H9 (cell line): ENCODE data around the gene ENO1. TPM values are rescaled to one million over a fixed set of nuclear protein-coding genes. Genes with fewer than 3 reads are reported as not detected.

Source experiments
- DNase-seq: peaks from one replicate; pipeline ENCODE4 v3.0.0-alpha.2; 2017
- H2AFZ ChIP-seq: one replicate; pipeline ENCODE4 v1.6.1; 2013; ENCODE audit warnings: mild to moderate bottlenecking, low read length, control low read depth, moderate library complexity
- H2AK5ac ChIP-seq: 2 replicates; pipeline ENCODE4 v1.6.1; 2013; ENCODE audit warnings: low read length, control low read depth, mixed read lengths; ENCODE audit not compliant: insufficient read length
- H2BK120ac ChIP-seq: one replicate; pipeline ENCODE4 v1.6.1; 2013; ENCODE audit warnings: low read depth, mild to moderate bottlenecking, low read length, control low read depth, inconsistent platforms; ENCODE audit not compliant: poor library complexity, severe bottlenecking
- H2BK12ac ChIP-seq: 2 replicates; pipeline ENCODE4 v1.6.1; 2013; ENCODE audit warnings: low read length, control low read depth, mixed read lengths, low read depth; ENCODE audit not compliant: insufficient read length
- H2BK15ac ChIP-seq: 2 replicates; pipeline ENCODE4 v1.6.1; 2013; ENCODE audit warnings: low read depth, low read length, control low read depth
- H2BK20ac ChIP-seq: one replicate; pipeline ENCODE4 v1.6.1; 2013; ENCODE audit warnings: low read depth, mild to moderate bottlenecking, low read length, control low read depth, inconsistent platforms; ENCODE audit not compliant: poor library complexity, severe bottlenecking
- H2BK5ac ChIP-seq: 2 replicates; pipeline ENCODE4 v1.6.1; 2013; ENCODE audit warnings: low read length, control low read depth, mixed read lengths; ENCODE audit not compliant: insufficient read length
- H3K14ac ChIP-seq: 2 replicates; pipeline ENCODE4 v1.6.1; 2013; ENCODE audit warnings: low read length, control low read depth; ENCODE audit not compliant: insufficient read depth
- H3K18ac ChIP-seq: 2 replicates; pipeline ENCODE4 v1.6.1; 2013; ENCODE audit warnings: low read depth, mild to moderate bottlenecking, mixed read lengths, low read length, control low read depth; ENCODE audit not compliant: insufficient read length
- H3K23ac ChIP-seq: 2 replicates; pipeline ENCODE4 v1.6.1; 2013; ENCODE audit warnings: low read length, control low read depth, mixed read lengths, low read depth; ENCODE audit not compliant: insufficient read length
- H3K23me2 ChIP-seq: 2 replicates; pipeline ENCODE4 v1.6.1; 2013; ENCODE audit warnings: low read depth, mild to moderate bottlenecking, mixed read lengths, low read length, control low read depth; ENCODE audit not compliant: insufficient read length, poor library complexity, severe bottlenecking
- H3K27ac ChIP-seq: 2 replicates; pipeline ENCODE4 v1.5.1; 2013; ENCODE audit warnings: low read length, control low read depth, mixed read lengths, low read depth; ENCODE audit not compliant: insufficient read length
- H3K27me3 ChIP-seq: 2 replicates; pipeline ENCODE4 v1.6.1; 2013; ENCODE audit warnings: low read length, control low read depth, inconsistent platforms; ENCODE audit not compliant: insufficient read depth
- H3K4ac ChIP-seq: 2 replicates; pipeline ENCODE4 v1.6.1; 2013; ENCODE audit warnings: low read depth, mild to moderate bottlenecking, control low read depth, inconsistent platforms, low read length, moderate library complexity
- H3K4me1 ChIP-seq: 2 replicates; pipeline ENCODE4 v1.6.1; 2013; ENCODE audit warnings: low read length, control low read depth, inconsistent platforms; ENCODE audit not compliant: insufficient read depth
- H3K4me2 ChIP-seq: 2 replicates; pipeline ENCODE4 v1.6.1; 2013; ENCODE audit warnings: low read length, control low read depth, mixed read lengths; ENCODE audit not compliant: insufficient read length, insufficient read depth
- H3K56ac ChIP-seq: 2 replicates; pipeline ENCODE4 v1.6.1; 2013; ENCODE audit warnings: low read depth, mild to moderate bottlenecking, mixed read lengths, low read length, control low read depth; ENCODE audit not compliant: insufficient read length
- H3K79me1 ChIP-seq: 2 replicates; pipeline ENCODE4 v1.6.1; 2013; ENCODE audit warnings: low read depth, mild to moderate bottlenecking, moderate library complexity, low read length, control low read depth, inconsistent platforms; ENCODE audit not compliant: insufficient read depth, poor library complexity, severe bottlenecking
- H3K79me2 ChIP-seq: 2 replicates; pipeline ENCODE4 v1.6.1; 2013; ENCODE audit warnings: low read length, control low read depth, inconsistent platforms; ENCODE audit not compliant: insufficient read depth
- H3K9ac ChIP-seq: 2 replicates; pipeline ENCODE4 v1.6.1; 2013; ENCODE audit warnings: low read length, control low read depth, mixed read lengths; ENCODE audit not compliant: insufficient read length; ENCODE audit errors: extremely low read depth
- H3K9me3 ChIP-seq: one replicate; pipeline ENCODE4 v1.6.1; 2013; ENCODE audit warnings: low read depth, low read length, inconsistent platforms; ENCODE audit not compliant: control insufficient read depth
- H3T11ph ChIP-seq: one replicate; pipeline ENCODE4 v1.6.1; 2013; ENCODE audit warnings: mild to moderate bottlenecking, low read length, control low read depth, inconsistent platforms
- H4K20me1 ChIP-seq: one replicate; pipeline ENCODE4 v1.6.1; 2013; ENCODE audit not compliant: control insufficient read depth, insufficient read length, insufficient read depth
- H4K5ac ChIP-seq: 2 replicates; pipeline ENCODE4 v1.6.1; 2013; ENCODE audit warnings: low read depth, mild to moderate bottlenecking, mixed read lengths, low read length, control low read depth; ENCODE audit not compliant: insufficient read length
- H4K8ac ChIP-seq: replicated peaks from 2 replicates; pipeline ENCODE4 v1.6.1; 2013; ENCODE audit warnings: low read length, control low read depth, mixed read lengths, low read depth; ENCODE audit not compliant: insufficient read length
- H4K91ac ChIP-seq: 2 replicates; pipeline ENCODE4 v1.6.1; 2013; ENCODE audit warnings: low read depth, mild to moderate bottlenecking, moderate library complexity, mixed read lengths, low read length, control low read depth; ENCODE audit not compliant: insufficient read length
- H3K27ac Mint-ChIP-seq, 3 experiments: 2 replicates in 2 of 3; 3 replicates in 1 of 3; pipeline ENCODE4 v1.8.0; 2020 to 2021; ENCODE audit warnings: mixed read lengths in 3 of 3, mild to moderate bottlenecking in 1 of 3, moderate library complexity in 1 of 3
- H3K27me3 Mint-ChIP-seq: 2 replicates; pipeline ENCODE4 v1.8.0; 2021; ENCODE audit warnings: low read depth, mild to moderate bottlenecking, moderate library complexity, mixed read lengths
- H3K36me3 Mint-ChIP-seq, 3 experiments: 2 replicates in 2 of 3; 3 replicates in 1 of 3; pipeline ENCODE4 v1.8.0; 2020 to 2021; ENCODE audit warnings: low read depth in 3 of 3, mixed read lengths in 3 of 3; ENCODE audit not compliant: insufficient read depth in 1 of 3
- H3K4me1 Mint-ChIP-seq, 2 experiments: 2 replicates each; pipeline ENCODE4 v1.8.0; 2020; ENCODE audit warnings: mixed read lengths in 2 of 2
- H3K4me3 Mint-ChIP-seq, 2 experiments: 2 replicates in 1 of 2; 3 replicates in 1 of 2; pipeline ENCODE4 v1.8.0; 2020 to 2021; ENCODE audit warnings: mild to moderate bottlenecking in 2 of 2, mixed read lengths in 2 of 2, moderate library complexity in 1 of 2
- H3K9me3 Mint-ChIP-seq, 2 experiments: 2 replicates in 1 of 2; 3 replicates in 1 of 2; pipeline ENCODE4 v1.8.0; 2020; ENCODE audit warnings: mild to moderate bottlenecking in 2 of 2, mixed read lengths in 2 of 2, moderate library complexity in 1 of 2
- WGBS: extraction: QIAGEN DNeasy Blood & Tissue Kit; methylation state at CpG from one replicate; pipeline ENCODE4 v1.1.7; 2013; ENCODE audit warnings: missing lambda C conversion rate, low lambda C conversion rate, mixed read lengths; ENCODE audit not compliant: insufficient read length; ENCODE audit errors: extremely low coverage; 5-methylcytosine and 5-hydroxymethylcytosine counted together
- total RNA-seq: library from RNA; stranded (reverse); gene quantifications from 2 replicates; pipeline ENCODE4 v1.2.1, GENCODE V29; 2021
- TF ChIP-seq, protein P1 (sequence below): fragments of 200-600 bp; sonication (generic); conservative IDR thresholded peaks from 3 replicates; pipeline ENCODE4 v1.8.0; 2021; ENCODE audit warnings: antibody characterized with exemption, mild to moderate bottlenecking

ENO1 gene
- total RNA-seq, 1 experiment from 2014 or later, result 1,781 TPM

DNA sequence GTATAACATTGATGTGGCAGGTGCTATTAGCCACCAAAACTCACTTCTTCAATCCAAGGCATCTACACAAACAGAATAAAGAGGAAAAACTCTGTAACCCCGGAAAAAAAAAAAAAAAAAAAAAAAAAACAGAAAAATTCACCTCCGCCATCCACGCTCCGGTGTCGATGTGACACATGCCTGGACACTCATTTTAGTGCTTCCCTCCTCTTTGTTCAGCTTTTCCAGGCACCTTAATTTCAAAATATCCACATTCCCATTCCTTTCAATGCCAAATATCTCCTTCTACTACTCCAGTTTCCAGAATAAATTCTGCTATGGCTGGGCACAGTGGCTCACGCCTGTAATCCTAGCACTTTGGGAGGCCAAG is 55.2 kb downstream of the ENO1 start:
- H3K4me2 ChIP-seq, result no peak overlapping the region
- H3K9ac ChIP-seq, result no peak overlapping the region

More for the DNA sequence above, 55.2 kb downstream of the ENO1 start:
- Histone ChIP-seq H2BK20ac (no peak overlapping the region), H3K18ac (no peak overlapping the region), H2BK120ac (no peak overlapping the region), H3K79me2 (no peaks in the 10 kb centered on the region), H3K14ac (no peak overlapping the region), H4K91ac (no peak overlapping the region), H4K5ac (no peak overlapping the region), H3T11ph (no peak overlapping the region), H2BK12ac (no peak overlapping the region), H3K4ac (no peak overlapping the region), H3K4me1 (peaks cover 5% of the 10 kb centered on the region), H3K23ac (no peak overlapping the region), H4K8ac (no peak overlapping the region), H2BK15ac (no peak overlapping the region), H3K56ac (no peak overlapping the region), H3K27me3 (no peaks in the 10 kb centered on the region), H3K23me2 (no peaks in the 10 kb centered on the region), H2AK5ac (no peak overlapping the region), H2BK5ac (no peak overlapping the region), H3K9me3 (no peaks in the 10 kb centered on the region), H4K20me1 (no peaks in the 10 kb centered on the region), H3K27ac (no peak overlapping the region), H2AFZ (no peak overlapping the region), H3K79me1 (no peaks in the 10 kb centered on the region)
- H3K4me1 Mint-ChIP-seq, result peaks cover 22 to 30% of the 10 kb centered on the region in 2 experiments
- H3K9me3 Mint-ChIP-seq, result no peaks in the 10 kb centered on the region; a peak in 1 of 5 replicates
- peak overlapping the region in 1 of 3 experiments; percentile 63; a peak in 1 of 7 replicates for H3K27ac Mint-ChIP-seq
- H3K4me3 Mint-ChIP-seq, result no peak overlapping the region
- H3K27me3 Mint-ChIP-seq, result peaks cover 2% of the 10 kb centered on the region; the same call in 1 of the 2 replicates
- WGBS, result no CpG with 5 or more reads among the region's 6 CpGs
- DNase-seq, result no peak
- H3K36me3 Mint-ChIP-seq, result no peaks in the 10 kb centered on the region
- TF ChIP-seq, protein P1, sequence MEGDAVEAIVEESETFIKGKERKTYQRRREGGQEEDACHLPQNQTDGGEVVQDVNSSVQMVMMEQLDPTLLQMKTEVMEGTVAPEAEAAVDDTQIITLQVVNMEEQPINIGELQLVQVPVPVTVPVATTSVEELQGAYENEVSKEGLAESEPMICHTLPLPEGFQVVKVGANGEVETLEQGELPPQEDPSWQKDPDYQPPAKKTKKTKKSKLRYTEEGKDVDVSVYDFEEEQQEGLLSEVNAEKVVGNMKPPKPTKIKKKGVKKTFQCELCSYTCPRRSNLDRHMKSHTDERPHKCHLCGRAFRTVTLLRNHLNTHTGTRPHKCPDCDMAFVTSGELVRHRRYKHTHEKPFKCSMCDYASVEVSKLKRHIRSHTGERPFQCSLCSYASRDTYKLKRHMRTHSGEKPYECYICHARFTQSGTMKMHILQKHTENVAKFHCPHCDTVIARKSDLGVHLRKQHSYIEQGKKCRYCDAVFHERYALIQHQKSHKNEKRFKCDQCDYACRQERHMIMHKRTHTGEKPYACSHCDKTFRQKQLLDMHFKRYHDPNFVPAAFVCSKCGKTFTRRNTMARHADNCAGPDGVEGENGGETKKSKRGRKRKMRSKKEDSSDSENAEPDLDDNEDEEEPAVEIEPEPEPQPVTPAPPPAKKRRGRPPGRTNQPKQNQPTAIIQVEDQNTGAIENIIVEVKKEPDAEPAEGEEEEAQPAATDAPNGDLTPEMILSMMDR, result no peak
